KMS-11 (cell line): ENCODE results near the gene SPAG9.
A peak's percentile ranks its signal among the peaks of the same experiment; 100 is the strongest.

Experiments
- H2AFZ ChIP-seq: fragments of 200-600 bp; sonication (generic); 2 replicates; pipeline ENCODE4 v1.6.1; 2016; ENCODE audit warnings: antibody characterized with exemption, mixed run types, low read depth
- H3K27ac ChIP-seq: fragments of 200-600 bp; sonication (generic); 2 replicates; pipeline ENCODE4 v1.6.1; 2016; ENCODE audit warnings: mild to moderate bottlenecking, mixed run types
- H3K27me3 ChIP-seq: fragments of 200-600 bp; sonication (generic); 2 replicates; pipeline ENCODE4 v1.6.1; 2017; ENCODE audit warnings: mild to moderate bottlenecking, low read depth, mixed run types, moderate library complexity; ENCODE audit not compliant: insufficient read depth
- H3K36me3 ChIP-seq: fragments of 200-600 bp; sonication (generic); 2 replicates; pipeline ENCODE4 v1.6.1; 2017; ENCODE audit warnings: mild to moderate bottlenecking, mixed run types; ENCODE audit not compliant: insufficient read depth
- H3K4me1 ChIP-seq: fragments of 200-600 bp; sonication (generic); 2 replicates; pipeline ENCODE4 v1.6.1; 2016; ENCODE audit warnings: mild to moderate bottlenecking, low read depth, mixed run types; ENCODE audit not compliant: poor library complexity, severe bottlenecking
- H3K4me2 ChIP-seq: fragments of 200-600 bp; sonication (generic); 2 replicates; pipeline ENCODE4 v1.7.0; 2016; ENCODE audit warnings: mild to moderate bottlenecking, mixed run types
- H3K4me3 ChIP-seq: fragments of 200-600 bp; sonication (generic); IDR thresholded peaks from 2 replicates; pipeline ENCODE4 v1.6.1; 2017; ENCODE audit warnings: low read depth, low read length, mixed read lengths; ENCODE audit not compliant: insufficient read depth
- H3K79me2 ChIP-seq: fragments of 200-600 bp; sonication (generic); 2 replicates; pipeline ENCODE4 v1.6.1; 2016; ENCODE audit warnings: low read depth, mixed run types; ENCODE audit not compliant: insufficient read depth
- H3K9ac ChIP-seq: fragments of 200-600 bp; sonication (generic); 2 replicates; pipeline ENCODE4 v1.6.1; 2016; ENCODE audit warnings: mild to moderate bottlenecking, mixed run types
- H4K20me1 ChIP-seq: fragments of 200-600 bp; sonication (generic); 2 replicates; pipeline ENCODE4 v1.6.1; 2016; ENCODE audit warnings: mild to moderate bottlenecking, mixed run types; ENCODE audit not compliant: insufficient read depth
- CTCF ChIP-seq: fragments of 200-600 bp; sonication (generic); conservative IDR thresholded peaks from 2 replicates; pipeline ENCODE4 v1.6.1; 2017; ENCODE audit warnings: low read depth, mild to moderate bottlenecking, antibody characterized with exemption, low read length, moderate library complexity, mixed read lengths

Gene SPAG9

GRCh38 chr17:51028176-51028863 is 92.3 kb downstream of the SPAG9 start:
- no peak overlapping the region for H3K9ac ChIP-seq
- no peak for TF ChIP-seq CTCF
- no peak overlapping the region for H3K27ac ChIP-seq
- H3K4me2 ChIP-seq = peak overlapping the region; percentile 76; the same call in 1 of the 2 replicates
- H4K20me1 ChIP-seq = no peaks in the 10 kb centered on the region
- no peaks in the 10 kb centered on the region for H3K27me3 ChIP-seq
- H3K79me2 ChIP-seq = no peaks in the 10 kb centered on the region
- no peaks in the 10 kb centered on the region for H3K36me3 ChIP-seq
- peaks cover 53% of the 10 kb centered on the region for H3K4me1 ChIP-seq
- H3K4me3 ChIP-seq = no peak overlapping the region
- no peak overlapping the region for H2AFZ ChIP-seq

GRCh38 chr17:51018541-51018940 is 102.1 kb downstream of the SPAG9 start:
- no peaks in the 10 kb centered on the region for H3K27me3 ChIP-seq
- H4K20me1 ChIP-seq = no peaks in the 10 kb centered on the region
- peaks cover 21% of the 10 kb centered on the region for H3K4me1 ChIP-seq
- no peak for TF ChIP-seq CTCF
- H3K4me2 ChIP-seq = no peak overlapping the region
- H2AFZ ChIP-seq = no peak overlapping the region
- H3K27ac ChIP-seq = no peak overlapping the region
- no peaks in the 10 kb centered on the region for H3K36me3 ChIP-seq
- no peaks in the 10 kb centered on the region for H3K79me2 ChIP-seq
- H3K9ac ChIP-seq = no peak overlapping the region
- H3K4me3 ChIP-seq = no peak overlapping the region

- Histone ChIP-seq H3K27ac (no peak overlapping the region), H3K27me3 (no peaks in the 10 kb centered on the region), H3K4me2 (no peak overlapping the region), H3K36me3 (no peaks in the 10 kb centered on the region), H3K4me1 (peaks cover 21% of the 10 kb centered on the region), H3K9ac (no peak overlapping the region), H4K20me1 (no peaks in the 10 kb centered on the region), H3K79me2 (no peaks in the 10 kb centered on the region), H3K4me3 (no peak overlapping the region), H2AFZ (no peak overlapping the region)
- no peak for TF ChIP-seq CTCF
Observed at GRCh38 chr17:51017270-51017669, 103.4 kb downstream of the SPAG9 start.

- Histone ChIP-seq H3K79me2 (no peaks in the 10 kb centered on the region), H3K9ac (no peak overlapping the region), H3K4me1 (peaks cover 21% of the 10 kb centered on the region), H3K27ac (no peak overlapping the region), H2AFZ (no peak overlapping the region), H3K36me3 (no peaks in the 10 kb centered on the region), H3K4me2 (no peak overlapping the region), H3K27me3 (no peaks in the 10 kb centered on the region), H3K4me3 (no peak overlapping the region), H4K20me1 (no peaks in the 10 kb centered on the region)
- no peak for TF ChIP-seq CTCF
Observed at GRCh38 chr17:51016099-51016498, 104.6 kb downstream of the SPAG9 start.
